Upper lobe of right lung (tissue), 1 donor: ENCODE measurements around the gene OTOA. TPM values are rescaled to one million over a fixed set of nuclear protein-coding genes. Genes with fewer than 3 reads are reported as not detected.

ENCODE experiments used
- ATAC-seq: fragments of 200-7000 bp; cut with Tn5 transposase; one replicate; pipeline ENCODE4 v1.9.1; 2020; ENCODE audit warnings: mild to moderate bottlenecking, moderate library complexity
- DNase-seq: peaks from one replicate; pipeline ENCODE4 v3.0.0-alpha.2; 2020
- H3K27ac ChIP-seq: fragments of 200-600 bp; one replicate; pipeline ENCODE4 v1.8.0; 2022
- H3K27me3 ChIP-seq: fragments of 200-600 bp; one replicate; pipeline ENCODE4 v1.8.0; 2022; ENCODE audit warnings: mild to moderate bottlenecking
- H3K36me3 ChIP-seq: fragments of 200-600 bp; one replicate; pipeline ENCODE4 v1.8.0; 2022
- H3K4me1 ChIP-seq: fragments of 200-600 bp; one replicate; pipeline ENCODE4 v1.8.0; 2022
- H3K4me3 ChIP-seq: fragments of 200-600 bp; one replicate; pipeline ENCODE4 v1.8.0; 2022; ENCODE audit warnings: mild to moderate bottlenecking
- H3K9me3 ChIP-seq: fragments of 200-600 bp; one replicate; pipeline ENCODE4 v1.8.0; 2022
- CTCF ChIP-seq: fragments of 200-600 bp; IDR thresholded peaks from one replicate; pipeline ENCODE4 v1.8.0; 2022; ENCODE audit warnings: antibody characterized with exemption
- intact Hi-C: fragments of 100-400 bp; cut with DNase I; formaldehyde crosslinking; loops from one replicate; pipeline ENCODE4 v1.11.0; 2022
- total RNA-seq: library from RNA; stranded (reverse); fragmentation: NEBNext Ultra II Directional; extraction: Animal tissue kit (Norgen Biotek cat#: 25700); gene quantifications from one replicate; pipeline ENCODE4 v1.2.1, GENCODE V29; 2021
- donor health status: DM: no; HTN: yes; CAD: no; lungs with severe emphysema.

Gene OTOA
- total RNA-seq, 1 donor from 2014 or later, result 0.90 TPM

GRCh38 chr16:21701271-21701670, 37.5 kb downstream of the OTOA start:
- TF ChIP-seq CTCF, result no peak
- Histone ChIP-seq H3K27ac (no peak overlapping the region), H3K27me3 (no peaks in the 10 kb centered on the region), H3K4me3 (no peak overlapping the region), H3K36me3 (no peaks in the 10 kb centered on the region), H3K9me3 (no peaks in the 10 kb centered on the region), H3K4me1 (no peaks in the 10 kb centered on the region)
- no peak for ATAC-seq
- no peak for DNase-seq
- intact Hi-C loops, result loop anchor here (5.0 kb wide), 1 partner anchor 119 kb away; no protein-coding TSS in a partner anchor

GRCh38 chr16:21702276-21702675, 38.5 kb downstream of the OTOA start:
- no peak for TF ChIP-seq CTCF
- Histone ChIP-seq H3K4me3 (no peak overlapping the region), H3K27ac (no peak overlapping the region), H3K4me1 (no peaks in the 10 kb centered on the region), H3K9me3 (no peaks in the 10 kb centered on the region), H3K36me3 (no peaks in the 10 kb centered on the region), H3K27me3 (no peaks in the 10 kb centered on the region)
- ATAC-seq (no peak), DNase-seq (no peak)
- intact Hi-C loops, result loop anchor here (5.0 kb wide), 1 partner anchor 120 kb away; no protein-coding TSS in a partner anchor

- ATAC-seq (no peak), DNase-seq (no peak)
- intact Hi-C loops, result loop anchor here (5.0 kb wide), 1 partner anchor 121 kb away; no protein-coding TSS in a partner anchor
- H3K4me1 ChIP-seq, result no peaks in the 10 kb centered on the region
- no peak overlapping the region for H3K4me3 ChIP-seq
- H3K9me3 ChIP-seq, result no peaks in the 10 kb centered on the region
- H3K36me3 ChIP-seq, result no peaks in the 10 kb centered on the region
- H3K27me3 ChIP-seq, result peaks cover 4% of the 10 kb centered on the region
- H3K27ac ChIP-seq, result no peak overlapping the region
- no peak for TF ChIP-seq CTCF
Measured at GRCh38 chr16:21703156-21703555, 39.4 kb downstream of the OTOA start.

GRCh38 chr16:21703589-21704174, 39.9 kb downstream of the OTOA start:
- no peak for TF ChIP-seq CTCF
- intact Hi-C loops, result loop anchor here (5.0 kb wide), 1 partner anchor 121 kb away; no protein-coding TSS in a partner anchor

GRCh38 chr16:21704266-21704665, 40.5 kb downstream of the OTOA start:
- Histone ChIP-seq H3K27me3 (peaks cover 6% of the 10 kb centered on the region), H3K4me1 (no peaks in the 10 kb centered on the region), H3K36me3 (no peaks in the 10 kb centered on the region), H3K27ac (no peak overlapping the region), H3K9me3 (no peaks in the 10 kb centered on the region), H3K4me3 (no peak overlapping the region)
- intact Hi-C loops, result loop anchor here (5.0 kb wide), 1 partner anchor 122 kb away; no protein-coding TSS in a partner anchor
- DNase-seq (no peak), ATAC-seq (no peak)
- no peak for TF ChIP-seq CTCF

More at GRCh38 chr16:21703589-21704174, 39.9 kb downstream of the OTOA start:
- no peak for DNase-seq
- H3K9me3 ChIP-seq, result no peaks in the 10 kb centered on the region
- no peak overlapping the region for H3K4me3 ChIP-seq
- no peak for ATAC-seq
- no peaks in the 10 kb centered on the region for H3K4me1 ChIP-seq
- H3K36me3 ChIP-seq, result no peaks in the 10 kb centered on the region
- H3K27me3 ChIP-seq, result peaks cover 6% of the 10 kb centered on the region
- no peak overlapping the region for H3K27ac ChIP-seq
